ENCODE results near the gene KAZN. TPM values are rescaled to one million over a fixed set of nuclear protein-coding genes. Genes with fewer than 3 reads are reported as not detected.

Gene KAZN
- polyA plus RNA-seq, 2 of the 4 experiments (the other 2 are of a cell fraction) = 1.3 to 1.9 TPM

- FAIRE-seq = no peak
- H3K4me1 ChIP-seq = no peaks in the 10 kb centered on the region
Observed at GRCh38 chr1:14884614-14885175, 286.2 kb downstream of the KAZN start.

GRCh38 chr1:14887044-14887566 lies 288.6 kb downstream of the KAZN start:
- ChIA-PET CTCF (no interaction called here), POLR2A (no interaction called here)
- ATAC-seq (no peak), FAIRE-seq (no peak), DNase-seq (ENCODE audit: low read depth in 1 of 2, low spot score in 1 of 2) (no peak)
- Histone ChIP-seq H3K27ac (no peak overlapping the region), H3K4me1 (no peaks in the 10 kb centered on the region), H3K9me3 (no peaks in the 10 kb centered on the region), H3K4me3 (no peak overlapping the region), H3K4me2 (no peak overlapping the region)
- whole genome bisulfite sequencing (ENCODE audit: missing lambda C conversion rate) = 67% methylated on average over 5 of the region's 5 CpGs
- TF ChIP-seq ZFP36 (IDR thresholded peaks at IDR 0.05; ENCODE audit: borderline replicate concordance, partially characterized antibody) (no peak), NFE2L2 (conservative IDR thresholded peaks at IDR 0.05; ENCODE audit: low read length) (no peak), ESRRA (IDR thresholded peaks at IDR 0.05; ENCODE audit: borderline replicate concordance, low read length) (no peak), HOXB5 (CRISPR knock-in tag; IDR thresholded peaks at IDR 0.05) (no peak), ZNF302 (CRISPR knock-in tag; IDR thresholded peaks at IDR 0.05) (no peak), HMGXB4 (CRISPR knock-in tag; IDR thresholded peaks at IDR 0.05; ENCODE audit: borderline replicate concordance) (no peak), TFCP2L1 (CRISPR knock-in tag; IDR thresholded peaks at IDR 0.05) (no peak), NR3C1 (IDR thresholded peaks at IDR 0.05) (no peak), CTCF (IDR thresholded peaks at IDR 0.05) (no peak), ZSCAN20 (CRISPR knock-in tag; IDR thresholded peaks at IDR 0.05) (no peak), FOXS1 (CRISPR knock-in tag; IDR thresholded peaks at IDR 0.05) (no peak), RNF2 (IDR thresholded peaks at IDR 0.05; ENCODE audit: borderline replicate concordance, low read depth) (no peak)

More at GRCh38 chr1:14884614-14885175, 286.2 kb downstream of the KAZN start:
- no peak for DNase-seq (ENCODE audit: low read depth in 1 of 2, low spot score in 1 of 2)
- CTCF ChIA-PET = no interaction called here
- Histone ChIP-seq H3K4me2 (no peak overlapping the region), H3K9me3 (no peaks in the 10 kb centered on the region), H3K4me3 (no peak overlapping the region), H3K27ac (no peak overlapping the region)
- no peak for TF ChIP-seq FOSB (CRISPR knock-in tag; IDR thresholded peaks at IDR 0.05)
- TF ChIP-seq FOXS1 (CRISPR knock-in tag; IDR thresholded peaks at IDR 0.05) = no peak
- no peak for TF ChIP-seq SMC3 (IDR thresholded peaks at IDR 0.05)
- TF ChIP-seq ZNF302 (CRISPR knock-in tag; IDR thresholded peaks at IDR 0.05) = no peak
- no peak for TF ChIP-seq EHMT2 (IDR thresholded peaks at IDR 0.05; ENCODE audit: low read depth)
- no peak for TF ChIP-seq MAFK (IDR thresholded peaks at IDR 0.05; ENCODE audit: partially characterized antibody)
- TF ChIP-seq HEYL (CRISPR knock-in tag; IDR thresholded peaks at IDR 0.05) = no peak
- TF ChIP-seq CEBPB (IDR thresholded peaks at IDR 0.05) = no peak
- TF ChIP-seq CTCF (IDR thresholded peaks at IDR 0.05) = no peak
- no peak for TF ChIP-seq ZC3H11A (IDR thresholded peaks at IDR 0.05)
- no peak for TF ChIP-seq TP53 (CRISPR knock-in tag; IDR thresholded peaks at IDR 0.05)
- no peak for TF ChIP-seq MAX (IDR thresholded peaks at IDR 0.05)
- TF ChIP-seq REST (IDR thresholded peaks at IDR 0.05) = no peak
- TF ChIP-seq NPAS2 (CRISPR knock-in tag; IDR thresholded peaks at IDR 0.05; ENCODE audit: borderline replicate concordance) = no peak
- TF ChIP-seq NR3C1 (IDR thresholded peaks at IDR 0.05) = no peak
- TF ChIP-seq RAD21 (conservative IDR thresholded peaks at IDR 0.05 in 1 of 2, IDR thresholded peaks at IDR 0.05 in 1 of 2) = no peak
- TF ChIP-seq PHF8 (IDR thresholded peaks at IDR 0.05; ENCODE audit: borderline replicate concordance, low read depth) = no peak
- POLR2A ChIA-PET = no interaction called here
- ATAC-seq = no peak
- 68% methylated on average over 15 of the region's 15 CpGs for WGBS (ENCODE audit: missing lambda C conversion rate)

Measured in A549 (cell line).